H1 (cell line): ENCODE results near the gene GBF1. TPM values are rescaled to one million over a fixed set of nuclear protein-coding genes. Genes with fewer than 3 reads are reported as not detected.

Experiments used
- CTCF ChIP-seq, 3 experiments: IDR thresholded peaks; 1 replicate in 2 of 3; 2 replicates in 1 of 3; pipeline versions ENCODE4 v1.5.1 to v1.6.1; 2011; ENCODE audit warnings: low read length in 3 of 3, mild to moderate bottlenecking in 3 of 3, inconsistent platforms in 2 of 3, low read depth in 1 of 3, moderate library complexity in 1 of 3; ENCODE audit not compliant: insufficient read depth in 1 of 3; ENCODE audit errors: control extremely low read depth in 1 of 3
- polyA plus RNA-seq, 7 experiments: library from polyadenylated mRNA; depleted of rRNA in 3 of 7; stranded (reverse) in 5 of 7; unstranded in 2 of 7; fragments of >200 nt in 5 of 7; fragments of 200-250 nt in 2 of 7; gene quantifications; 1 replicate in 5 of 7; 2 replicates in 1 of 7; 4 replicates in 1 of 7; pipeline versions ENCODE4 v1.2.1 to v1.2.3, GENCODE V29; 2011 to 2013; ENCODE audit warnings: missing spikeins in 2 of 7, mixed read lengths in 2 of 7
- total RNA-seq: library from RNA; stranded (reverse); fragmentation: NEBNext Ultra II Directional; extraction: Animal tissue kit (Norgen Biotek cat#: 25700); gene quantifications from 2 replicates; pipeline ENCODE4 v1.2.1, GENCODE V29; 2021

GBF1 gene
- total and polyA plus RNA-seq, 2 of the 8 experiments (the other 6 are each of a cell fraction or from before 2014, with no cell fraction given), result 11.0 to 25.5 TPM

DNA sequence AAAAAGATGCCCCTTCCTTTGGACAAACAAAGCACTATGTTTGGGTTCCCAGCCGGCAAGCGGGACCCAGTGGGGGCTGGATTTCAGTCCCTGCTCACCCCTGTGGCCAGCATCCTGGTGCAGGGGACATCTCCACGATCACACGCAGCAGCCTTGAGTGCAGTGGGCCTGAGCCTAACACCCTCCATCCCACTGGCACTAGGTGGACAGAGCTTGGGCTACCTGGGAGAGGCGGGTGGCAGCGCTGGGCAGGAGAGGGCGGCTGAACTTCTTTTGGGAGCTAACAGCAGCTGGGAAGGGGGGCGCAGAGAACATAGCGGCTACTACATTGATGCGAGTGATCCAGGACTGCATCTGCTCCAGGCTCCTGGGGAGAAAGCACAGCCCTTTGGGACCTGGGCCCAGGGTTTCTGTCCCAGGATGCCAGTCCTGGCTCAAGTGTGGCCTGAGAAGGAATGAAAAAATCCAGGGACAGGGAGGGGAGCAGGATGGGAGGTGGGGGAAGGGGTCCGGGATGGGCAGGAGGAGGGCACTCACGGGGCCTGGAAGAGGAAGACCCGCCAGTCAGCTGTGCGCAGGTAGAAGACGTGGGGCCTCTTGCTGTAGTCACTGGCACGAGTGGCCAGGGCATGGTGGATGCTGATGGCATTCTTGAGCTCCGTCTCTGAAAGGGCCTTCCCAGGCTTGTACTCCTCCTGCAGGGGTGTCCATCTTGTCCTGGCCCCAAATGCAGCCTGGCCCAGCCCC lies 159.2 kb downstream of the GBF1 start (continued):
- TF ChIP-seq CTCF (IDR thresholded peaks at IDR 0.05; ENCODE audit: control extremely low read depth in 1 of 3, insufficient read depth in 1 of 3, low read depth in 1 of 3, low read length in 3 of 3), result no peak
